BLaER1 treated with 17β-estradiol and CSF1 and Interleukin-3, amounts not matched to agents 10 nM and 100 nM (cell line): Measurements from ENCODE around the gene OOEP.

ENCODE experiments used
- H3K27ac ChIP-seq, 11 experiments: shearing (Covaris generic); formaldehyde crosslinking; 2 replicates each; pipeline ENCODE4 v1.8.1; 2022
- H3K27me3 ChIP-seq, 11 experiments: shearing (Covaris generic); formaldehyde crosslinking; 2 replicates each; pipeline ENCODE4 v1.8.1; 2022
- H3K36me3 ChIP-seq, 11 experiments: shearing (Covaris generic); formaldehyde crosslinking; 2 replicates each; pipeline ENCODE4 v1.8.1; 2022
- H3K4me1 ChIP-seq, 10 experiments: shearing (Covaris generic); formaldehyde crosslinking; 2 replicates each; pipeline ENCODE4 v1.8.1; 2022
- H3K4me2 ChIP-seq, 11 experiments: shearing (Covaris generic); formaldehyde crosslinking; 2 replicates each; pipeline ENCODE4 v1.8.1; 2022
- H3K4me3 ChIP-seq, 10 experiments: shearing (Covaris generic); formaldehyde crosslinking; 2 replicates each; pipeline ENCODE4 v1.8.1; 2022
- H3K9ac ChIP-seq, 11 experiments: shearing (Covaris generic); formaldehyde crosslinking; 2 replicates each; pipeline ENCODE4 v1.8.1; 2022
- H3K9me3 ChIP-seq, 11 experiments: shearing (Covaris generic); formaldehyde crosslinking; replicated peaks in 1 of 11; 2 replicates each; pipeline ENCODE4 v1.8.1; 2022
- H4K20me1 ChIP-seq, 11 experiments: shearing (Covaris generic); formaldehyde crosslinking; 2 replicates each; pipeline ENCODE4 v1.8.1; 2022
- Cebpa-rat ChIP-seq, 11 experiments: shearing (Covaris generic); IDR thresholded peaks; 2 replicates each; pipeline ENCODE4 v1.8.1; 2022

OOEP gene

DNA sequence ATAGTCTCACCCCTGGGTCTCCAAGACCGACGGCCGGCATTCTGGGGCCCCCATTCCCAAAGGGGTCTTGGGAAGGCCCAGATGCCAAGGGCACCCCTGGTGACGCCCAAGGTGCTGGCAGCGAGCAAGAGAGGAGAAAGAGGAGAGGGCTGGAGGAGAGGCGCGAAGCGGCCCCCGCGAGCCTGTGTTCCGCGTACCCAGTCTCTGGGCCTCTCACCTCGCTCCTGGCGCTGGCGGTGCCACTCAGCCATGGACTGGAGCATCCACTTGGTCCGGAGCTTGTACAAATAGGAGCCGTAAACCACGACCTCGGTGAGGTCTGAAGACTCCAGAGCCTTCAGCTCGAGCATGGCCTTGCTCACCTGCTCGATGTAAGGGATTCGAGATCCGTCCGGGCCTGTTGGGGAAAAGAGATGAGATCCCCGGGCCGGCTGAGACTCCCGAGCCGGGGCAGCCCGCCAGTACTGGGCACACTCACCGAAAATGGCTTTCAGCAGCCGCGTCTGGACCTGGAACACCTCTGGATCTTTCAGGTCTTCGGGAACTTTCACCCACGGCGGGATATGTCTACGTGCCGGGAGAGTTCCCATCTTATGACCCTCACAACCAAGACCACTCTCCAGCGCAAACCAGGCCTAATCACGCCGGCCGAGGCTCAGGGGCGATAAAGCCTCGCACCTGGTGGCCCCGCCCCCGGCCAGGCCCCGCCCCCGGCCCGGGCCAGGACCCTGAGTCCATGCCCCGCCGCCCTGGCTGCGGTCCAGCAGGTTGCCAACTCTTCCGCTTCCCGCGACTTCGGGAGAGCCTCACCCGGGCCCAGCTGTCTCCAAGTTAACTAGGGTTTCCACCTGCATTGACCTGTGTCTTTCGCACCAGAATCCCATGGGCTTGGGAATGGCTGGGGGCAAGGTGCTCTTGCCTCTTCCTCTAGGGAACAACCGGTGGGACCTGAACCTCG is 15.8 kb downstream of the OOEP start, which contains the start of gene DPPA5:
TSS of gene DPPA5 (minus strand) at position 641 of the 958 bp plus-strand sequence. CDS start at position 590, 51 bp downstream.
- Histone ChIP-seq H3K4me1 (no peaks in the 10 kb centered on the region), H3K4me2 (no peak within 1 kb of the TSS), H3K9ac (no peak within 1 kb of the TSS), H3K27me3 (peaks cover 0 to 5% (median 0%) of the 10 kb centered on the region in 11 experiments; a peak in 2 of 22 replicates), H3K4me3 (no peak within 1 kb of the TSS), H3K36me3 (no peaks in the 10 kb centered on the region), H3K27ac (no peak within 1 kb of the TSS), H3K9me3 (peaks cover 5 to 17% (median 11%) of the 10 kb centered on the region in 11 experiments; a peak in 20 of 22 replicates), H4K20me1 (no peaks in the 10 kb centered on the region)
- no peak for TF ChIP-seq Cebpa-rat (IDR thresholded peaks at IDR 0.05)

GRCh38 chr6:73349311-73349710 is 20.4 kb downstream of the OOEP start:
- Histone ChIP-seq H3K4me2 (no peak overlapping the region), H3K4me3 (no peak overlapping the region), H3K27ac (no peak overlapping the region), H3K27me3 (peaks cover 0 to 5% (median 0%) of the 10 kb centered on the region in 11 experiments; a peak in 2 of 22 replicates), H3K9me3 (peaks cover 5 to 19% (median 13%) of the 10 kb centered on the region in 11 experiments; a peak in 21 of 22 replicates), H3K36me3 (no peaks in the 10 kb centered on the region), H4K20me1 (no peaks in the 10 kb centered on the region), H3K4me1 (no peaks in the 10 kb centered on the region), H3K9ac (no peak overlapping the region)
- no peak for TF ChIP-seq Cebpa-rat (IDR thresholded peaks at IDR 0.05)

DNA sequence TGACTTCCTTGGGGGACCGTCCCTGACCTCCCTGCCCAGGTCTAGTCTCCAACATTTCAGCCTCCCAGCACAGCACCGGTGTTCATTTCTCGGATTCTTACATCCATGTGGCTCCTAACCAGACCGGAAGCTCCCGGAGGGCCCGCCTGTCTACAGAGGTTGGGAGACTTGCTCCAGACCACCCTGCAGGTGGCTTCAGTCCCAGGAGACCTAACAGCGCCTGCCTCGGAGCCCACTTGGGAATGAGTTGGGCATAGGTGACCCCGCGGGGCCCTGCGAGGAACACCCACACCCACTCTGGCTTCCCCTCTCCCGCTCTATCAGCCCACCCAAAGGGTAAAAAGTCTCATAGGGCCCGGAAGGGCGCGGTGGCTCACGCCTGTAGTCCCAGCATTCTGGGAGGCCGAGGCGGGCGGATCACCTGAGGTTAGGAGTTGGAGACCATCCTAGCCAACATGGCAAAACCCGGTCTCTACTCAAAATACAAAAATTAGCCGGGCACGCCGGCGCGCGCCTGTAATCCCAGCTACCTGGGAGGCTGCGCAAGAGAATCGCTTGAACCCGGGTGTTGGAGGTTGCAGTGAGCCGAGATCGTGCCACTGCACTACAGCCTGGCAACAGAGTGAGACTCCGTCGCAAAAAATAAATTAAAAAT is 21.0 kb downstream of the OOEP start:
- H3K36me3 ChIP-seq, result no peaks in the 10 kb centered on the region
- H3K27me3 ChIP-seq, result peaks cover 0 to 5% (median 0%) of the 10 kb centered on the region in 11 experiments; a peak in 2 of 22 replicates
- H3K4me3 ChIP-seq, result no peak overlapping the region
- no peaks in the 10 kb centered on the region for H4K20me1 ChIP-seq
- no peak overlapping the region for H3K9ac ChIP-seq
- no peak overlapping the region for H3K27ac ChIP-seq
- H3K9me3 ChIP-seq, result peaks cover 3 to 13% (median 8%) of the 10 kb centered on the region in 11 experiments; a peak in 21 of 22 replicates
- H3K4me1 ChIP-seq, result no peaks in the 10 kb centered on the region
- no peak for TF ChIP-seq Cebpa-rat (IDR thresholded peaks at IDR 0.05)
- no peak overlapping the region for H3K4me2 ChIP-seq

GRCh38 chr6:73343164-73343563 is 26.5 kb downstream of the OOEP start:
- H3K36me3 ChIP-seq, result no peaks in the 10 kb centered on the region
- no peaks in the 10 kb centered on the region for H3K27me3 ChIP-seq
- no peak overlapping the region for H3K4me2 ChIP-seq
- H3K4me3 ChIP-seq, result no peak overlapping the region
- H4K20me1 ChIP-seq, result no peaks in the 10 kb centered on the region
- H3K27ac ChIP-seq, result no peak overlapping the region
- no peak for TF ChIP-seq Cebpa-rat (IDR thresholded peaks at IDR 0.05)
- peaks cover 0 to 4% (median 0%) of the 10 kb centered on the region in 10 experiments; a peak in 1 of 20 replicates for H3K4me1 ChIP-seq
- H3K9me3 ChIP-seq, result 0 out of 22 replicates have a peak, but pooled peaks cover 0 to under 1% (median 0%) of the 10 kb centered on the region in 11 experiments
- no peak overlapping the region for H3K9ac ChIP-seq

DNA sequence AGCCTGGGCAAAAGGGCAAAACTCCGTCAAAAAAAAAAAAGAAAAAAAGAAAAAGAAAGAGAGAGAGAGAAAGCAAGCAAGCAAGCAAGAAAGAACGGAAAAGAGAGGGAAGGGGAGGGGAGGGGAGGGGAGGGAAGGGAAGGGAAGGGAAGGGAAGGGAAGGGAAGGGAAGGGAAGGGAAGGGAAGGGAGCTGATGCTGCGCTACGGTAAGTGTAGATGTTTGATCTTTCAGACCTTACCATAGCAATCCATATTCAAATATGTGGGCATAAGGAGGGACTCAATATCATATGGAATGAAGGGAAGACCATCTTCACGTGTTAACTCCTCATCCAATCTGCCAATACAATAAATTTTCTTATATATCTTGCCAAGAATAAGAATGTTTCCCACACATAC is 27.5 kb downstream of the OOEP start:
- TF ChIP-seq Cebpa-rat (IDR thresholded peaks at IDR 0.05), result no peak
- Histone ChIP-seq H3K4me2 (no peak overlapping the region), H3K9ac (no peak overlapping the region), H3K9me3 (no peaks in the 10 kb centered on the region), H3K27me3 (no peaks in the 10 kb centered on the region), H3K36me3 (no peaks in the 10 kb centered on the region), H4K20me1 (no peaks in the 10 kb centered on the region), H3K4me3 (no peak overlapping the region), H3K4me1 (peaks cover 0 to 4% (median 0%) of the 10 kb centered on the region in 10 experiments; a peak in 1 of 20 replicates), H3K27ac (no peak overlapping the region)

DNA sequence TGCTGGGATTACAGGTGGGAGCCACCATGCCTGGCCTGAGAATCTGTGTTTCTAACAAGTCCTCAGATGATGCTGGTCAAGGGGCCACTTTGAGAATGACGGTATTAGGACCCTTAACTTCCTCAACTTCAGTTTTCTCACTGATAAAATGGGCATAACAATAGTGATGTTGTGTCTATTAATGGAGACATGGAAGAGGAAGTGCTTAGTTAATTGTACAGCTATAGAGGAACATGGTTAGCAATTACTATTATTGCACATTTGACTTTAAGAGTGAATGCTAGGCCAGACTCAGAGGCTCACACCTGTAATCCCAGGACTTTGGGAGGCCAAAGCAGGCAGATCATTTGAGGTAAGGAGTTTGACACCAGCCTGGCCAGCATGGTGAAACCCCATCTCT is 28.4 kb downstream of the OOEP start:
- Histone ChIP-seq H3K4me1 (peaks cover 0 to 4% (median 0%) of the 10 kb centered on the region in 10 experiments; a peak in 1 of 20 replicates), H3K27me3 (no peaks in the 10 kb centered on the region), H3K9me3 (no peaks in the 10 kb centered on the region), H3K4me3 (no peak overlapping the region), H3K4me2 (0 out of 22 replicates have a peak overlapping the region, but pooled peaks of 1 of the 11 experiments have one; percentile 32), H3K9ac (no peak overlapping the region), H3K27ac (no peak overlapping the region), H3K36me3 (no peaks in the 10 kb centered on the region), H4K20me1 (no peaks in the 10 kb centered on the region)
- no peak for TF ChIP-seq Cebpa-rat (IDR thresholded peaks at IDR 0.05)

GRCh38 chr6:73340048-73340447 is 29.6 kb downstream of the OOEP start:
- H3K4me1 ChIP-seq, result peaks cover 0 to 4% (median 0%) of the 10 kb centered on the region in 10 experiments; a peak in 1 of 20 replicates
- no peak overlapping the region for H3K27ac ChIP-seq
- TF ChIP-seq Cebpa-rat (IDR thresholded peaks at IDR 0.05), result no peak
- H3K4me2 ChIP-seq, result no peak overlapping the region
- no peak overlapping the region for H3K4me3 ChIP-seq
- H3K27me3 ChIP-seq, result no peaks in the 10 kb centered on the region
- H3K9ac ChIP-seq, result no peak overlapping the region
- H4K20me1 ChIP-seq, result no peaks in the 10 kb centered on the region
- H3K36me3 ChIP-seq, result no peaks in the 10 kb centered on the region
- no peaks in the 10 kb centered on the region for H3K9me3 ChIP-seq

DNA sequence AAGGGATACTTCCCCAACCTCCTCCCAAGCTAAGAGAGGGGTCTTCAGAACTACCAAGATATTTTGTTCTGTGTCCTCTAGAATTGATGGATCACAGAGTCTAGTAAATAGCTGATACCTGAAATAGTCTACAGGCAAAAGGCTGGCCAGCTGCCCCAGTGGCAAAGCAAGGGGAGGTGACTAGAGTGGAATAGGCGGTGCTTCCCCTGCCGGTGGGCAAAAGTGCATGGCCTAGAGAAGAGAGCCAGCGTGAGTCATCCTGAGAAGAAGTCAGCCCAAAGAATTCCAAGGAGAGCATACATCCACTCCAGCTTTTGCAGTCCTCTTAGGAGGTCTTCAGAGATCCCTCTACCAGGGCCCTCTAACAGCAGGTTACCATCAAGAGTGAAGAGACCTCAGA is 30.4 kb downstream of the OOEP start:
- no peaks in the 10 kb centered on the region for H4K20me1 ChIP-seq
- no peak overlapping the region for H3K4me3 ChIP-seq
- peaks cover 0 to 4% (median 0%) of the 10 kb centered on the region in 10 experiments; a peak in 1 of 20 replicates for H3K4me1 ChIP-seq
- H3K27ac ChIP-seq, result no peak overlapping the region
- no peaks in the 10 kb centered on the region for H3K27me3 ChIP-seq
- no peaks in the 10 kb centered on the region for H3K36me3 ChIP-seq
- H3K4me2 ChIP-seq, result no peak overlapping the region
- no peaks in the 10 kb centered on the region for H3K9me3 ChIP-seq
- no peak for TF ChIP-seq Cebpa-rat (IDR thresholded peaks at IDR 0.05)
- H3K9ac ChIP-seq, result no peak overlapping the region

- no peak for TF ChIP-seq Cebpa-rat (IDR thresholded peaks at IDR 0.05)
- Histone ChIP-seq H3K4me2 (no peak overlapping the region), H4K20me1 (no peaks in the 10 kb centered on the region), H3K27ac (no peak overlapping the region), H3K4me3 (no peak overlapping the region), H3K9ac (no peak overlapping the region), H3K4me1 (peaks cover 0 to 12% (median 7%) of the 10 kb centered on the region in 10 experiments; a peak in 7 of 20 replicates), H3K27me3 (no peaks in the 10 kb centered on the region), H3K36me3 (no peaks in the 10 kb centered on the region), H3K9me3 (no peaks in the 10 kb centered on the region)
Measured at GRCh38 chr6:73329201-73329600, 40.5 kb downstream of the OOEP start.
